ENCODE data around the gene INO80B.

DNA sequence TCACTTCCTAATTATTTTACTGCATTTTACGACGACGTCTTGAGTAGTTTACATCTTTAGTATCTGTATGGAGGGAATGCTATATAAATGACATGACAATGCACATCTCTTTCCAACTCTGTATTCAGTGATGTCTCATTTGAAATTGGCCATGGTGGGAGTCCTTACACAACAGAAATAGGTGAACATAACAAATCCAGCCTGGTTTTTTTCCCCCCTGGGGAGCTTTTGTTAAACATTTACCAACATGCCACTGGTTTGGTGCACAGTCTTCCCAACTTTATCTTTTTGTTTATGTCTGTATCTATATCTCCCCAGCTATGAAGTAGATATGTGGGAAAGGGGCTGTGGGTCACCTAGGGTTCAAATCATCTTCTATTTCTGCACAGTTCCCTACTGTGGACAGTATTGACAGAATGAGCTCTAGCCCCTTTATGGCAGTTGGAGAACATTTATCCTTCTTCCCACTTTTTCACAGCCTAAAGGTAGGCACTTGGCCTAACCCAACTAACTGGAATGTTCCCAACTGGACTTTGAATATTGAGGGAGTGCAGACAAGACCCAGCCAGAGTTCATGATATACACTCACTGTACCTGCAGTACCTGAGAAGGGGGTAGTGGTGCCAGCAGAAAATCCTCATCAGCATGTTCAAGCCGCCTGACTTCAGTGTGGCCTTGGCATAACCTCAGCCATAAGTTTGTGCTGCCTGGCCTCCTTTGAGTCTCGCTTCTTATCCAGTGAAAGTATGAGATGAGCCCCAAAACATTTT, 7.5 kb upstream of the INO80B start:
- TF ChIP-seq, protein P1, sequence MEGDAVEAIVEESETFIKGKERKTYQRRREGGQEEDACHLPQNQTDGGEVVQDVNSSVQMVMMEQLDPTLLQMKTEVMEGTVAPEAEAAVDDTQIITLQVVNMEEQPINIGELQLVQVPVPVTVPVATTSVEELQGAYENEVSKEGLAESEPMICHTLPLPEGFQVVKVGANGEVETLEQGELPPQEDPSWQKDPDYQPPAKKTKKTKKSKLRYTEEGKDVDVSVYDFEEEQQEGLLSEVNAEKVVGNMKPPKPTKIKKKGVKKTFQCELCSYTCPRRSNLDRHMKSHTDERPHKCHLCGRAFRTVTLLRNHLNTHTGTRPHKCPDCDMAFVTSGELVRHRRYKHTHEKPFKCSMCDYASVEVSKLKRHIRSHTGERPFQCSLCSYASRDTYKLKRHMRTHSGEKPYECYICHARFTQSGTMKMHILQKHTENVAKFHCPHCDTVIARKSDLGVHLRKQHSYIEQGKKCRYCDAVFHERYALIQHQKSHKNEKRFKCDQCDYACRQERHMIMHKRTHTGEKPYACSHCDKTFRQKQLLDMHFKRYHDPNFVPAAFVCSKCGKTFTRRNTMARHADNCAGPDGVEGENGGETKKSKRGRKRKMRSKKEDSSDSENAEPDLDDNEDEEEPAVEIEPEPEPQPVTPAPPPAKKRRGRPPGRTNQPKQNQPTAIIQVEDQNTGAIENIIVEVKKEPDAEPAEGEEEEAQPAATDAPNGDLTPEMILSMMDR (IDR thresholded peaks at IDR 0.05) = no peak
- TF ChIP-seq POLR2A (IDR thresholded peaks at IDR 0.05) = no peak
- TF ChIP-seq POLR2AphosphoS5 (IDR thresholded peaks at IDR 0.05) = no peak
- no peak for TF ChIP-seq EP300 (IDR thresholded peaks at IDR 0.05)
